PC-3 (cell line): Measurements from ENCODE around the gene KIF13A.
"Not testable (repeated sequence)": the region's sequence is repeated elsewhere in the genome, so short reads cannot be mapped to it uniquely, and the experiment has no call there.

ENCODE experiments used
- CTCF ChIP-seq: fragments of 300-600 bp; sonication (generic); conservative IDR thresholded peaks from 2 replicates; pipeline ENCODE4 v1.5.1; 2017; ENCODE audit warnings: antibody characterized with exemption, low read depth, mild to moderate bottlenecking, low read length
- EZH2 ChIP-seq: fragments of 300-600 bp; sonication (generic); IDR thresholded peaks from one replicate; pipeline ENCODE4 v1.6.1; 2017; ENCODE audit warnings: antibody characterized with exemption, mild to moderate bottlenecking, low read length; ENCODE audit not compliant: unreplicated experiment
- EZH2phosphoT487 ChIP-seq: fragments of 300-600 bp; sonication (generic); IDR thresholded peaks from 2 replicates; pipeline ENCODE4 v1.6.1; 2018; ENCODE audit warnings: mild to moderate bottlenecking, antibody characterized with exemption, low read length, borderline replicate concordance

- not testable (repeated sequence) for TF ChIP-seq CTCF, EZH2phosphoT487, EZH2
Observed at GRCh38 chr6:17735311-17735710, 252.1 kb downstream of the KIF13A start.
